ENCODE measurements around the gene MAN1A1. TPM values are rescaled to one million over a fixed set of nuclear protein-coding genes. Genes with fewer than 3 reads are reported as not detected.
A peak's percentile ranks its signal among the peaks of the same experiment; 100 is the strongest.

Gene MAN1A1
- total RNA-seq, 1 donor from 2014 or later, result 23.4 TPM

- H3K4me3 ChIP-seq (ENCODE audit: low read depth, low read length), result no peak overlapping the region
- DNase-seq (ENCODE audit: low read depth), result no peak
- TF ChIP-seq, protein P1, sequence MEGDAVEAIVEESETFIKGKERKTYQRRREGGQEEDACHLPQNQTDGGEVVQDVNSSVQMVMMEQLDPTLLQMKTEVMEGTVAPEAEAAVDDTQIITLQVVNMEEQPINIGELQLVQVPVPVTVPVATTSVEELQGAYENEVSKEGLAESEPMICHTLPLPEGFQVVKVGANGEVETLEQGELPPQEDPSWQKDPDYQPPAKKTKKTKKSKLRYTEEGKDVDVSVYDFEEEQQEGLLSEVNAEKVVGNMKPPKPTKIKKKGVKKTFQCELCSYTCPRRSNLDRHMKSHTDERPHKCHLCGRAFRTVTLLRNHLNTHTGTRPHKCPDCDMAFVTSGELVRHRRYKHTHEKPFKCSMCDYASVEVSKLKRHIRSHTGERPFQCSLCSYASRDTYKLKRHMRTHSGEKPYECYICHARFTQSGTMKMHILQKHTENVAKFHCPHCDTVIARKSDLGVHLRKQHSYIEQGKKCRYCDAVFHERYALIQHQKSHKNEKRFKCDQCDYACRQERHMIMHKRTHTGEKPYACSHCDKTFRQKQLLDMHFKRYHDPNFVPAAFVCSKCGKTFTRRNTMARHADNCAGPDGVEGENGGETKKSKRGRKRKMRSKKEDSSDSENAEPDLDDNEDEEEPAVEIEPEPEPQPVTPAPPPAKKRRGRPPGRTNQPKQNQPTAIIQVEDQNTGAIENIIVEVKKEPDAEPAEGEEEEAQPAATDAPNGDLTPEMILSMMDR (conservative IDR thresholded peaks at IDR 0.05; ENCODE audit: low read depth, low read length), result no peak
These were observed 141.4 kb downstream of the MAN1A1 start for GRCh38 chr6:119207971-119208725.

DNA sequence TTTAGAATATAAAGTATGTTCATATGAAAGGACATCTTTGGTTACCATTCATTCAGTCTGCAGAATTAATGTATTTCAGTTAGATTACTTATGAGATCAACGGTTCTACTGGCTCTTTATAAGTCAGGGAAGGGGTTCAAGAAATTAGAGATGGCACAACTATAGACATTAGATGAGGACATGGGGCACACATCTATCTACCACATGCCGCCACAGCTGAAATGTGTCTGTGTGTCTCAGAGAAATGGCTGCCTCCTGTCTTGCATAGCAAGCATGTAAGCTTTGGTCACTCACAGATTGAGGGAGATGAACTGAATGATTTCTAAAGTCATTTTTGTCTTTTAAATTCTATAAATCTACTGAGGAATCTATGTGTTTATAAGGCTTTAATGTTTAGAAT, 142.2 kb downstream of the MAN1A1 start:
- no peak for DNase-seq (ENCODE audit: low read depth)
- TF ChIP-seq, protein P1 (conservative IDR thresholded peaks at IDR 0.05; ENCODE audit: low read depth, low read length), result no peak

GRCh38 chr6:119205911-119206618, 143.5 kb downstream of the MAN1A1 start:
- DNase-seq (ENCODE audit: low read depth), result no peak
- TF ChIP-seq, protein P1 (conservative IDR thresholded peaks at IDR 0.05; ENCODE audit: low read depth, low read length), result no peak
- no peak overlapping the region for H3K4me3 ChIP-seq (ENCODE audit: low read depth, low read length)

More for the DNA sequence above, 142.2 kb downstream of the MAN1A1 start:
- no peak overlapping the region for H3K4me3 ChIP-seq (ENCODE audit: low read depth, low read length)

GRCh38 chr6:119204719-119205118, 144.8 kb downstream of the MAN1A1 start:
- no peak for DNase-seq (ENCODE audit: low read depth)
- TF ChIP-seq, protein P1 (conservative IDR thresholded peaks at IDR 0.05; ENCODE audit: low read depth, low read length), result no peak
- H3K4me3 ChIP-seq (ENCODE audit: low read depth, low read length), result no peak overlapping the region

DNA sequence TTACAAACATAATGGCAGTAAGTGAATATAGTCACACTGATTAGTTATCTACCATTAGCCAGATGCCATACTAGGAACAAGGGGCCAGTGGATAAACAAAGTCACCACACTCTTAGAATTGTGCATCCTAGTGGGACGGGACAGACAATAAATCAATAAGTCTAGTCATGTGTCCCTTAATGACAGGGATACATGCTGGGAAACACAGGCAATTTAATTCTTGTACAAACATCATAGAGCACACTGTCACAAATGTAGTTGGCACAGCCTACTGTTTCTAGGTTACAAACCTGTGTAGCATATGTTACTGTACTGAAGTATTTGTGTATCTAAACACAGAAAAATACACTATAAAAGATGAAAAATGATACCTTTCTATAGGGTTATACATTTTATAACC, 148.1 kb downstream of the MAN1A1 start:
- TF ChIP-seq, protein P1 (conservative IDR thresholded peaks at IDR 0.05; ENCODE audit: low read depth, low read length), result no peak
- no peak overlapping the region for H3K4me3 ChIP-seq (ENCODE audit: low read depth, low read length)
- no peak for DNase-seq (ENCODE audit: low read depth)

DNA sequence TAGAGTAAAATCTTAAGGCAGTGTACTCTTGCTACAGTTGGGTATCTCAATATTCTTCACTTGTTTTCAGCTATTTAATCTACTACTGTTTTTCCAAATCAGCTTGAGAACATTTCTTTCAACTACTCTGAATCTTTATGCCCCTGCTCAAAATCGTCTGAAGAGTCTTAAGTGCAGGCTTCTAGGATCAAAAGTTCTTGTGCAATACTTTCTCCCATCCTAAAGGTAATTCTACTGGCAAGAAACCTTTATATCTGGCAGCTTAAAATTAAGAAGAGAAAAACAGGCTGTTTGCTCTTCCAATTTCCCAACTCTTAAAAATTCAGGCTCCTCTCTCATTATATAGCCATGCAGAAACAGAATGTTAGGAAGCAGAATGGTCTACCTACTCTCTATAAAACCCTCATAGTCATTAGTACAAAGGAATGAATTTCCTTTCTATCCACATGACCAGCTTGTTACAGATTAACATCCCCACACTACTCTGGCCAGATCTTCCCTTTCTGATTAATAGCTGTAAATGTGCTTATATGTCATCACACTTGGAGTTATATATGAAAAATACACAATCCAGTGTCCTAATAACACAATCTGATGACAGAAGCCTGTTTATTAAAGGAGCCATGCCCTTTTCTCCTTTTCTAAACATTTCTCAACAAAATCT, 148.9 kb downstream of the MAN1A1 start:
- peak; percentile 64 for DNase-seq (ENCODE audit: low read depth)
- TF ChIP-seq, protein P1 (conservative IDR thresholded peaks at IDR 0.05; ENCODE audit: low read depth, low read length), result no peak
- no peak overlapping the region for H3K4me3 ChIP-seq (ENCODE audit: low read depth, low read length)

All from epithelial cell of proximal tubule (primary cell).